Vagina (tissue), 2 donors: ENCODE results near the gene UTP20. TPM values are rescaled to one million over a fixed set of nuclear protein-coding genes. Genes with fewer than 3 reads are reported as not detected.

Experiments
- DNase-seq, 2 donors: peaks; one replicate each; pipeline ENCODE4 v3.0.0-alpha.2; 2017; ENCODE audit errors: extremely low spot score in 2 of 2
- H3K27ac ChIP-seq: fragments of 200-600 bp; sonication (generic); one replicate; pipeline ENCODE4 v1.5.1; 2019
- H3K27me3 ChIP-seq: fragments of 200-600 bp; sonication (generic); one replicate; pipeline ENCODE4 v1.5.1; 2019
- H3K36me3 ChIP-seq, 2 donors: fragments of 200-600 bp; sonication (generic); one replicate each; pipeline ENCODE4 v1.5.1; 2017 to 2019
- H3K4me1 ChIP-seq: fragments of 200-600 bp; sonication (generic); one replicate; pipeline ENCODE4 v1.5.1; 2019
- H3K4me3 ChIP-seq, 2 donors: fragments of 200-600 bp; sonication (generic); 1 replicate in 1 of 2; 2 replicates in 1 of 2; pipeline ENCODE4 v1.5.1; 2016 to 2019
- H3K9me3 ChIP-seq: fragments of 200-600 bp; sonication (generic); one replicate; pipeline ENCODE4 v1.5.1; 2019
- POLR2A ChIP-seq, 2 donors: fragments of 450-650 bp; IDR thresholded peaks; one replicate each; pipeline ENCODE4 v1.6.1; 2017; ENCODE audit warnings: antibody characterized with exemption in 2 of 2, mild to moderate bottlenecking in 2 of 2, moderate library complexity in 2 of 2
- POLR2AphosphoS5 ChIP-seq, 2 donors: sonication (generic); formaldehyde crosslinking; IDR thresholded peaks; one replicate each; pipeline ENCODE4 v1.9.0; 2017; ENCODE audit warnings: antibody characterized with exemption in 2 of 2, mild to moderate bottlenecking in 2 of 2, low read depth in 1 of 2; ENCODE audit not compliant: insufficient read depth in 1 of 2
- intact Hi-C: fragments of 100-400 bp; cut with DNase I; formaldehyde crosslinking; loops from one replicate; pipeline ENCODE4 v1.15.1; 2023
- total RNA-seq: library from RNA; depleted of rRNA; stranded (reverse); fragments of >200 nt; gene quantifications from one replicate; pipeline ENCODE4 v1.2.3, GENCODE V29; 2016
- TF ChIP-seq, protein P1 (sequence below), 3 experiments: fragments of 450-650 bp in 2 of 3; fragments of 200-600 bp in 1 of 3; sonication (generic) in 1 of 3; IDR thresholded peaks; one replicate each; pipeline ENCODE4 v1.5.1; 2017 to 2019; ENCODE audit warnings: antibody characterized with exemption in 3 of 3, mild to moderate bottlenecking in 2 of 3, moderate library complexity in 2 of 3

UTP20 gene
- total RNA-seq, 1 donor from 2014 or later, result 11.5 TPM

DNA sequence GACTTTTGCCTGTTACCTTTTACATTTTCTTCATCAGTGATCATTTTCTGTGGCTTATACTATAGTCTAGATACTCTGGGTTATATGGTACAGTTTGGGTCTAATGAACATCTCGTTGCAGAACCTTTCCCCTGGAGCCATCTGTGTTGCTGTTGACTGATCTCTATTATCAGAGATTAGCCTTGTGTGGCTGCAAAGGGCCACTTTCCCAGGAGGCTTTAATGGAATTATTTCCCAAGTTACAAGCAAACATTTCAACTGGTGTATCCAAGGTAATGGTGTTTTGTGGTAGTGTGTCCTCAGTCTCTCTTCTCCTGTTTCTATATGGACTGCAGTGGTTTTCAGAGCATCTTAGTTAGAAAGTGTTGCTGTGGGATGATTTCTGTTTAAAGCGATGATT lies 25.9 kb downstream of the UTP20 start:
- TF ChIP-seq POLR2AphosphoS5 (IDR thresholded peaks at IDR 0.05; ENCODE audit: insufficient read depth in 1 of 2, low read depth in 1 of 2) (no peak), POLR2A (IDR thresholded peaks at IDR 0.05) (no peak)
- TF ChIP-seq, protein P1, sequence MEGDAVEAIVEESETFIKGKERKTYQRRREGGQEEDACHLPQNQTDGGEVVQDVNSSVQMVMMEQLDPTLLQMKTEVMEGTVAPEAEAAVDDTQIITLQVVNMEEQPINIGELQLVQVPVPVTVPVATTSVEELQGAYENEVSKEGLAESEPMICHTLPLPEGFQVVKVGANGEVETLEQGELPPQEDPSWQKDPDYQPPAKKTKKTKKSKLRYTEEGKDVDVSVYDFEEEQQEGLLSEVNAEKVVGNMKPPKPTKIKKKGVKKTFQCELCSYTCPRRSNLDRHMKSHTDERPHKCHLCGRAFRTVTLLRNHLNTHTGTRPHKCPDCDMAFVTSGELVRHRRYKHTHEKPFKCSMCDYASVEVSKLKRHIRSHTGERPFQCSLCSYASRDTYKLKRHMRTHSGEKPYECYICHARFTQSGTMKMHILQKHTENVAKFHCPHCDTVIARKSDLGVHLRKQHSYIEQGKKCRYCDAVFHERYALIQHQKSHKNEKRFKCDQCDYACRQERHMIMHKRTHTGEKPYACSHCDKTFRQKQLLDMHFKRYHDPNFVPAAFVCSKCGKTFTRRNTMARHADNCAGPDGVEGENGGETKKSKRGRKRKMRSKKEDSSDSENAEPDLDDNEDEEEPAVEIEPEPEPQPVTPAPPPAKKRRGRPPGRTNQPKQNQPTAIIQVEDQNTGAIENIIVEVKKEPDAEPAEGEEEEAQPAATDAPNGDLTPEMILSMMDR (IDR thresholded peaks at IDR 0.05), result no peak
- peaks cover 0 to 69% of the 10 kb centered on the region in 2 donors for H3K36me3 ChIP-seq
- H3K4me3 ChIP-seq, result no peak overlapping the region
- H3K27ac ChIP-seq, result no peak overlapping the region
- no peak for DNase-seq
- no peaks in the 10 kb centered on the region for H3K4me1 ChIP-seq
- no peaks in the 10 kb centered on the region for H3K9me3 ChIP-seq
- no peaks in the 10 kb centered on the region for H3K27me3 ChIP-seq
- intact Hi-C loops, result no loop called here

DNA sequence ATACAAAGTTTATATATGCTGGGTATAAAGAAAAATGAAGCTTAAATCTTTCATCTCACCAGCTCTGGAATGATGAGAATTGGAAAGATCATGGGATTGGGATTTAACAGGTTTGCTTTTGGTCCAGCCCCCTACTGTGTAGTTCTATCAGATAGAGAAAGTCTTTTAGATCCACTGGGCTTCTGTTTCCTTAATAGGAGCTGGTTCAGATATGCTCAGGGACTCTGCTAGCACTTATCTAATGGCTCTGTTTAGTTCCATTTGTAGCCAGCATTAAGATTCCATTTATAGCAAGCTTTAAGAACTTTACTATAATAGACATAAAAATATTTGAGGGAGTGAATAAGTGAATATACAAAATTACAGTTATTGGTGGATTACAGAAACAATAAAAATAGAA lies 42.6 kb downstream of the UTP20 start:
- peaks cover 0 to 26% of the 10 kb centered on the region in 2 donors for H3K36me3 ChIP-seq
- intact Hi-C loops, result no loop called here
- TF ChIP-seq POLR2AphosphoS5 (IDR thresholded peaks at IDR 0.05; ENCODE audit: insufficient read depth in 1 of 2, low read depth in 1 of 2) (no peak), POLR2A (IDR thresholded peaks at IDR 0.05) (no peak)
- TF ChIP-seq, protein P1 (IDR thresholded peaks at IDR 0.05), result no peak

GRCh38 chr12:101323255-101323654 lies 43.4 kb downstream of the UTP20 start:
- H3K36me3 ChIP-seq, result peaks cover 0 to 26% of the 10 kb centered on the region in 2 donors
- TF ChIP-seq POLR2A (IDR thresholded peaks at IDR 0.05) (no peak), POLR2AphosphoS5 (IDR thresholded peaks at IDR 0.05; ENCODE audit: insufficient read depth in 1 of 2, low read depth in 1 of 2) (no peak)
- TF ChIP-seq, protein P1 (IDR thresholded peaks at IDR 0.05), result no peak
- H3K4me3 ChIP-seq, result no peak overlapping the region
- intact Hi-C loops, result no loop called here
- H3K27me3 ChIP-seq, result no peaks in the 10 kb centered on the region
- no peaks in the 10 kb centered on the region for H3K4me1 ChIP-seq
- H3K9me3 ChIP-seq, result no peaks in the 10 kb centered on the region
- H3K27ac ChIP-seq, result no peak overlapping the region
- DNase-seq, result no peak

More for the DNA sequence above, 42.6 kb downstream of the UTP20 start:
- H3K4me3 ChIP-seq, result no peak overlapping the region
- no peaks in the 10 kb centered on the region for H3K27me3 ChIP-seq
- no peak overlapping the region for H3K27ac ChIP-seq
- no peak for DNase-seq
- no peaks in the 10 kb centered on the region for H3K9me3 ChIP-seq
- H3K4me1 ChIP-seq, result no peaks in the 10 kb centered on the region

DNA sequence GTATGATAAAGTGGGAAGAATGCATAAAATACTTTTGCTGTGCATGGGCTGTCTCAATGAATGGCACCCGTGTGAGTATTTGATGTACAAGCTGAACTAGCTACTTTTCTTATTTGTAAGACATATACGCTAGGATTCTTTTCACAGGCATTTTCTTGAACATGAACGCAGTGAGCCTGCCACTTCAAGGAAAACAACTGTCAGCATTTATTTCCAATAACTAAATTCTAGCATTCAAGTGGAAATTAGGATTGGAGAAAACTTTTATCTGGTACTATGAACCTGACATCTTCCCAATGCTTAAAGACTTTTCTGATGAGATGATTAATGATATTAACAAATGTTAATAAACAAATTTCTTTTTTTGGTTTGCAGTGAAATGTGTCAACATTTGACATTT lies 45.7 kb downstream of the UTP20 start:
- Histone ChIP-seq H3K9me3 (no peaks in the 10 kb centered on the region), H3K4me1 (no peaks in the 10 kb centered on the region), H3K4me3 (no peak overlapping the region), H3K27me3 (no peaks in the 10 kb centered on the region), H3K36me3 (peaks cover 0 to 38% of the 10 kb centered on the region in 2 donors), H3K27ac (no peak overlapping the region)
- no peak for TF ChIP-seq POLR2A (IDR thresholded peaks at IDR 0.05)
- no peak for DNase-seq
- intact Hi-C loops, result no loop called here

DNA sequence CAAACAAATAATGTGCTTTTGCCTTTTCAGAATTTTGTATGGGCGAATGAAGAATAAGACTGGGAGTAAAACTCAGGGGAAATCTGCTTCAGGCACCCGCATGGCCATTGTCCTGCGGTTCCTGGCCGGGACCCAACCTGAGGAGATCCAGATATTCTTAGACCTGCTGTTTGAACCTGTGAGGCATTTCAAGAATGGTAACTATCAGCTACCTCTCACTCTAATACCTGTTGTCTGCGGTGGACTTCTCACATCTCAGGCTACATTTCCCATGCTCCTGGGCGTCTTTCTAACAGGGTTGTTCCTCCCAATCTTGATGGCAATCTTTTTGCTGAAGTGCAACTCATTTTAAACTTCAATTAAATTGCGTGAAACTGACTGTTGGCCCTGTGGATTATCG lies 47.1 kb downstream of the UTP20 start:
- H3K27me3 ChIP-seq, result no peaks in the 10 kb centered on the region
- DNase-seq, result no peak
- H3K4me1 ChIP-seq, result no peaks in the 10 kb centered on the region
- H3K4me3 ChIP-seq, result no peak overlapping the region
- peaks cover 0 to 36% of the 10 kb centered on the region in 2 donors for H3K36me3 ChIP-seq
- no peaks in the 10 kb centered on the region for H3K9me3 ChIP-seq
- no peak overlapping the region for H3K27ac ChIP-seq
- intact Hi-C loops, result no loop called here
- TF ChIP-seq, protein P1 (IDR thresholded peaks at IDR 0.05), result no peak
- TF ChIP-seq POLR2A (IDR thresholded peaks at IDR 0.05), result no peak
- TF ChIP-seq POLR2AphosphoS5 (IDR thresholded peaks at IDR 0.05; ENCODE audit: insufficient read depth in 1 of 2, low read depth in 1 of 2), result no peak
